ENCODE data around the gene SMIM33.
A peak's percentile ranks its signal among the peaks of the same experiment; 100 is the strongest.
"Not testable (repeated sequence)": the region's sequence is repeated elsewhere in the genome, so short reads cannot be mapped to it uniquely, and the experiment has no call there.

Gene SMIM33

GRCh38 chr5:139470821-139471300, at the start of gene SMIM33:
Gene SMIM33 (plus strand): TSS chr5:139471004. CDS start chr5:139471122, 118 bp downstream.
- peaks cover 78% of the 10 kb centered on the region for H3K4me1 ChIP-seq
- H4K20me1 ChIP-seq: no peaks in the 10 kb centered on the region
- peak within 1 kb of the TSS; percentile 73 for H3K9ac ChIP-seq
- H3K4me3 ChIP-seq: peak within 1 kb of the TSS; percentile 32
- H3K27me3 ChIP-seq: no peaks in the 10 kb centered on the region
- peak within 1 kb of the TSS; percentile 88 for H3K4me2 ChIP-seq
- peak within 1 kb of the TSS; percentile 88 for H3K27ac ChIP-seq
- H3K9me3 ChIP-seq: no peaks in the 10 kb centered on the region
- no peaks in the 10 kb centered on the region for H3K36me3 ChIP-seq
- no peak for TF ChIP-seq Cebpa-rat (IDR thresholded peaks at IDR 0.05)

- peaks cover 48% of the 10 kb centered on the region for H3K36me3 ChIP-seq
- H3K4me1 ChIP-seq: peaks cover 48% of the 10 kb centered on the region
- no peak overlapping the region for H3K9ac ChIP-seq
- no peaks in the 10 kb centered on the region for H4K20me1 ChIP-seq
- H3K27me3 ChIP-seq: no peaks in the 10 kb centered on the region
- no peaks in the 10 kb centered on the region for H3K9me3 ChIP-seq
- no peak overlapping the region for H3K4me2 ChIP-seq
- no peak overlapping the region for H3K27ac ChIP-seq
- no peak for TF ChIP-seq Cebpa-rat (IDR thresholded peaks at IDR 0.05)
- no peak overlapping the region for H3K4me3 ChIP-seq
Measured at GRCh38 chr5:139422307-139422893, 48.4 kb upstream of the SMIM33 start.

- H3K4me3 ChIP-seq: no peak overlapping the region
- H3K27me3 ChIP-seq: no peaks in the 10 kb centered on the region
- no peak for TF ChIP-seq Cebpa-rat (IDR thresholded peaks at IDR 0.05)
- H3K4me2 ChIP-seq: no peak overlapping the region
- H3K4me1 ChIP-seq: peaks cover 18% of the 10 kb centered on the region; the same call in 1 of the 2 replicates
- no peaks in the 10 kb centered on the region for H4K20me1 ChIP-seq
- no peak overlapping the region for H3K9ac ChIP-seq
- no peaks in the 10 kb centered on the region for H3K9me3 ChIP-seq
- no peak overlapping the region for H3K27ac ChIP-seq
- H3K36me3 ChIP-seq: peaks cover 55% of the 10 kb centered on the region
Measured at GRCh38 chr5:139425497-139425896, 45.3 kb upstream of the SMIM33 start.

GRCh38 chr5:139426203-139426885, 44.5 kb upstream of the SMIM33 start:
- no peak overlapping the region for H3K27ac ChIP-seq
- H4K20me1 ChIP-seq: no peaks in the 10 kb centered on the region
- no peak overlapping the region for H3K4me3 ChIP-seq
- H3K4me1 ChIP-seq: peaks cover 14% of the 10 kb centered on the region; the same call in 1 of the 2 replicates
- peaks cover 51% of the 10 kb centered on the region for H3K36me3 ChIP-seq
- no peaks in the 10 kb centered on the region for H3K9me3 ChIP-seq
- no peaks in the 10 kb centered on the region for H3K27me3 ChIP-seq
- H3K9ac ChIP-seq: no peak overlapping the region
- TF ChIP-seq Cebpa-rat (IDR thresholded peaks at IDR 0.05): no peak
- no peak overlapping the region for H3K4me2 ChIP-seq

- no peak overlapping the region for H3K27ac ChIP-seq
- H3K9ac ChIP-seq: no peak overlapping the region
- H3K4me2 ChIP-seq: no peak overlapping the region
- no peaks in the 10 kb centered on the region for H3K27me3 ChIP-seq
- TF ChIP-seq Cebpa-rat (IDR thresholded peaks at IDR 0.05): no peak
- no peaks in the 10 kb centered on the region for H4K20me1 ChIP-seq
- H3K4me3 ChIP-seq: no peak overlapping the region
- H3K4me1 ChIP-seq: no peaks in the 10 kb centered on the region
- no peaks in the 10 kb centered on the region for H3K9me3 ChIP-seq
- peaks cover 45% of the 10 kb centered on the region for H3K36me3 ChIP-seq
Measured at GRCh38 chr5:139430015-139430414, 40.8 kb upstream of the SMIM33 start.

- peaks cover 31% of the 10 kb centered on the region for H3K36me3 ChIP-seq
- H3K4me2 ChIP-seq: no peak overlapping the region
- no peaks in the 10 kb centered on the region for H4K20me1 ChIP-seq
- no peak overlapping the region for H3K9ac ChIP-seq
- no peak overlapping the region for H3K4me3 ChIP-seq
- no peaks in the 10 kb centered on the region for H3K9me3 ChIP-seq
- H3K27ac ChIP-seq: no peak overlapping the region
- H3K4me1 ChIP-seq: no peaks in the 10 kb centered on the region
- H3K27me3 ChIP-seq: no peaks in the 10 kb centered on the region
- no peak for TF ChIP-seq Cebpa-rat (IDR thresholded peaks at IDR 0.05)
Measured at GRCh38 chr5:139431706-139432105, 39.1 kb upstream of the SMIM33 start.

GRCh38 chr5:139435676-139436075, 35.1 kb upstream of the SMIM33 start:
- TF ChIP-seq Cebpa-rat (IDR thresholded peaks at IDR 0.05): no peak
- peaks cover 17% of the 10 kb centered on the region for H3K36me3 ChIP-seq
- no peaks in the 10 kb centered on the region for H3K27me3 ChIP-seq
- H3K4me1 ChIP-seq: peaks cover 15% of the 10 kb centered on the region
- no peak overlapping the region for H3K4me3 ChIP-seq
- no peak overlapping the region for H3K27ac ChIP-seq
- H3K9me3 ChIP-seq: no peaks in the 10 kb centered on the region
- no peak overlapping the region for H3K9ac ChIP-seq
- no peak overlapping the region for H3K4me2 ChIP-seq
- H4K20me1 ChIP-seq: no peaks in the 10 kb centered on the region

- Histone ChIP-seq H3K9me3 (no peaks in the 10 kb centered on the region), H4K20me1 (no peaks in the 10 kb centered on the region), H3K27me3 (no peaks in the 10 kb centered on the region), H3K36me3 (peaks cover 10% of the 10 kb centered on the region), H3K27ac (no peak overlapping the region), H3K4me3 (peak overlapping the region; percentile 83), H3K4me1 (peaks cover 25% of the 10 kb centered on the region), H3K9ac (no peak overlapping the region), H3K4me2 (peak overlapping the region; percentile 84)
- TF ChIP-seq Cebpa-rat (IDR thresholded peaks at IDR 0.05): no peak
Measured at GRCh38 chr5:139438707-139439012, 32.1 kb upstream of the SMIM33 start.

GRCh38 chr5:139439013-139439903, 31.5 kb upstream of the SMIM33 start, which contains the start of gene DNAJC18:
Gene DNAJC18 (minus strand): TSS chr5:139439525. CDS start chr5:139439445, 80 bp downstream.
- peak within 1 kb of the TSS; percentile 86 for H3K27ac ChIP-seq
- peak within 1 kb of the TSS; percentile 87 for H3K9ac ChIP-seq
- peaks cover 10% of the 10 kb centered on the region for H3K36me3 ChIP-seq
- H3K27me3 ChIP-seq: no peaks in the 10 kb centered on the region
- peak within 1 kb of the TSS; percentile 83 for H3K4me3 ChIP-seq
- TF ChIP-seq Cebpa-rat (IDR thresholded peaks at IDR 0.05): no peak
- H4K20me1 ChIP-seq: no peaks in the 10 kb centered on the region
- no peaks in the 10 kb centered on the region for H3K9me3 ChIP-seq
- peaks cover 31% of the 10 kb centered on the region for H3K4me1 ChIP-seq
- H3K4me2 ChIP-seq: peak within 1 kb of the TSS; percentile 84

- H3K36me3 ChIP-seq, H3K27me3 ChIP-seq, H3K9ac ChIP-seq, H3K4me2 ChIP-seq, H3K9me3 ChIP-seq, H3K4me3 ChIP-seq, H4K20me1 ChIP-seq, H3K27ac ChIP-seq: not testable (repeated sequence)
- peaks cover 35% of the 10 kb centered on the region for H3K4me1 ChIP-seq
Measured at GRCh38 chr5:139440416-139440815, 30.4 kb upstream of the SMIM33 start.
